ENCODE data around the gene ENHO.

- TF ChIP-seq REST (IDR thresholded peaks at IDR 0.05; ENCODE audit: unreplicated experiment) (no peak), CTCF (conservative IDR thresholded peaks at IDR 0.05; ENCODE audit: low read depth in 2 of 2) (no peak), POLR2AphosphoS5 (IDR thresholded peaks at IDR 0.05; ENCODE audit: low read depth) (no peak), EZH2 (IDR thresholded peaks at IDR 0.05; ENCODE audit: low read depth, unreplicated experiment) (no peak), EZH2phosphoT487 (IDR thresholded peaks at IDR 0.05; ENCODE audit: unreplicated experiment) (no peak), CREB1 (CRISPR knock-in tag; IDR thresholded peaks at IDR 0.05; ENCODE audit: low read depth) (no peak), ZNF114 (CRISPR knock-in tag; IDR thresholded peaks at IDR 0.05) (no peak), ZNF331 (CRISPR knock-in tag; IDR thresholded peaks at IDR 0.05; ENCODE audit: low read depth) (no peak), STAT1 (IDR thresholded peaks at IDR 0.05; ENCODE audit: unreplicated experiment) (no peak), NANOG (IDR thresholded peaks at IDR 0.05; ENCODE audit: borderline replicate concordance) (no peak)
- TF ChIP-seq, protein P1, sequence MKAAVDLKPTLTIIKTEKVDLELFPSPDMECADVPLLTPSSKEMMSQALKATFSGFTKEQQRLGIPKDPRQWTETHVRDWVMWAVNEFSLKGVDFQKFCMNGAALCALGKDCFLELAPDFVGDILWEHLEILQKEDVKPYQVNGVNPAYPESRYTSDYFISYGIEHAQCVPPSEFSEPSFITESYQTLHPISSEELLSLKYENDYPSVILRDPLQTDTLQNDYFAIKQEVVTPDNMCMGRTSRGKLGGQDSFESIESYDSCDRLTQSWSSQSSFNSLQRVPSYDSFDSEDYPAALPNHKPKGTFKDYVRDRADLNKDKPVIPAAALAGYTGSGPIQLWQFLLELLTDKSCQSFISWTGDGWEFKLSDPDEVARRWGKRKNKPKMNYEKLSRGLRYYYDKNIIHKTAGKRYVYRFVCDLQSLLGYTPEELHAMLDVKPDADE (IDR thresholded peaks at IDR 0.05) = no peak
Observed at GRCh38 chr9:34524349-34524748, 1.6 kb upstream of the ENHO start.

Measured in GM23338 (cell line).